Pons (tissue), 1 donor: ENCODE results near the gene HES7.
"Not testable (repeated sequence)": the region's sequence is repeated elsewhere in the genome, so short reads cannot be mapped to it uniquely, and the experiment has no call there.

Source experiments
- DNase-seq: peaks from one replicate; pipeline ENCODE4 v3.0.0-alpha.2; 2016; ENCODE audit warnings: low spot score

HES7 gene

DNA sequence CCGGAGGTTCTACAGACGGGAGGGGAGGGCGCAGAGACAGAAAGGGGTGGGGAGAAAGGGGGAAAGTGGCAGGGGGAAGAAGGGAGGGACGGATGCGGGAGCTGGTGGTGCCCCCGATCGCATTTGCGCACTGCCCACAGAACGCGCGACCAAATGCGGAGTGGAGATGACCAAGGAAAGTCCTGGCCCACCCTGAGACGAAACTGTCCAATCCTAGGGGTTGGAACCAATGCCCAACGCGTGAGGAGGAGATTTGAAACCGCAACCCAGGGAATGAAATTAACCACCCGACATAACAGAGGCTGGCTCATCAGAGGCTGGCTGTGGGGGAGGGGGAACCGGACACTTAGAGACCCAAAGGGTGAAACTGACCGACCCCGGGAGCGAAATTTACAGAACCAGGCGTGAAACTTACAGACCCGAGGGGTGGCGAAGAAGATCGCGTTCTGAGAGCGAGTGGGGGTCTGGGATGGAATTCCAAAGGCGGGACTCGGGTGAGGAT, 1.4 kb downstream of the HES7 start:
- DNase-seq = no peak

DNA sequence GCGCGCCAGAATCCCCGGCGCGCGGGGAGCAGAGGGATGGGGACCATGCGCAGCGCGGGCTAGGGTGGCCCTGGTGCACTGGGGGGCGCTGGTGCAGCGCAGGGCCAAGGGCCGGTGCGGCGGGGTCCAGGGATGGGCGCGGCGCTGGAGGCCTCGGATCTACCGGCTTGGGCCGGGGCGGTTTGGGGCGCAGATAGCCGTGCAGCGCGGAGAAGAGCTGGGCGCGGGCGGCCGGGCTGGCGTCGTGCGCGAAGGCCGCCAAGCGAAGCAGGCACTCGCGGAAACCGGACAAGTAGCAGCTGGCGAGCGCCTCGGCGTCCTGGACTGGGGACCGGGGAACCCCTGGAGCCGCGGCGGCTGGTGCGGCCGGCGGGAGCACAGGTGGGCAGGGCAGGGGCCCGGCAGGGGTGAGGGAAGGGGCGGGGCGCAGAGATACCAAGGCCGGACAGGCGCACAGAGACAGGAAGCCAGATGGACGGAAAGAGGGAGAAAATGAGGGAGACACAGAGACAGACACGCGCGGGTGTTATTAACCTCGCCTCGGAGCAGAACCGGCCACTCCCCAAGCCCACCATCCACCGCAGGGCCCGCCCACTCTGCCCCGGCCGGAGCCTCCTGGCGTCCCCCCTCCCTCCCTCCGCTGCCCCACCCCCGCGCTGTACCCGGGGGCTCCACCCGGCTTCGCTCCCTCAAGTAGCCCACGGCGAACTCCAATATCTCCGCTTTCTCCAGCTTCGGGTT, 2.1 kb downstream of the HES7 start:
- peak; percentile 44 for DNase-seq

DNA sequence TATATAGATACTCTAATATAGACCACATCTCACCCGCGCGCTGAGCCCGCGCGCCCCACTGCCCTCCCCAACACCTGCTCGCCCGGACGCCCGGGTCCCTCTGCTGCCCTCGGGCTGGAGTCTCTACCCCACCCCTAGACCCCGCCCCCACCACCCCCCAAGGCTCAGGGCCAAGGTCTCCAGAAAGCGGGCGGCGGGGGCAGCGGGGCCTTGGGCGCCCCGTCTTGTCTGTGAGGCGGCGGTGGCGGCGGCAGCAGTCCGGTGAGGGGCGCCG, 2.6 kb downstream of the HES7 start:
- no peak for DNase-seq

DNA sequence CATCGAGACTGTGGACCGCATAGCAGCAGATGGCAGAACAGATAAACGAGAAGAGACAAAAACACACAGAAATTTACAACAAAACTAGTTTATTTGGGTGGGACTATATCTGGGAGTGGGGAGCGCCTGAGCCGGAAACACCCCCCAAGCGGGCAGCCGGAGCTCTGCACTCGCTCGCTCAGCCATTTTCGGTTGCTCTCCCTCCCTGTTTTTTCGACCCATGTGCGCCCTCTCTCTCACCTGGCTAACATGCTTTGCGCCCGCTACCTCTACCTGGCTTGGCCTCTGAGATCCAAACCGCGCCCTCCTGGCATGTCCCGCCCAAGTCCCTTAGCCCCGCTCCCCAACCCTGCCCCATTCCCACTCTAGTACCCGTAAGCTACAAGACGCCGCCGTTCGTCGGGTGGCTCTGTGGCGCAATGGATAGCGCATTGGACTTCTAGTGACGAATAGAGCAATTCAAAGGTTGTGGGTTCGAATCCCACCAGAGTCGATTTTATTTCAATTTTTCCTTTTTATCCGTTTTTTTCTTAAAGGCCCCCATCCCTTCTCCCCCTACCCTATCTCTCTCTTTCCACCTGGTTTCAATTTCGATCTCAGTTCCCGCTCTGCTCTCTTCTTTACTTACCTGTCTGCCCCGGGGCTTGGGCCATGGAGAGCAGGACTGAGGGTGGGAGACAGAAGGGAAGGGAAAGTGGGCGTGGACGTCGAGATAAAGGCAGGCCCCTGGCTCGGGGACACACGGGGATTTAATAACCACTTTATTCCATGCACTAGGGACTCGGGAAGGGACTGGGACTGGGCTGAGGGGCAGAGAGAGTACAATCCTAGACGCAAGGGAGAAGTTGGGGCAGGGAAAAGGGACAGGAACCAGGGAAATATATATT, 3.1 kb downstream of the HES7 start:
- peak; percentile 72 for DNase-seq

DNA sequence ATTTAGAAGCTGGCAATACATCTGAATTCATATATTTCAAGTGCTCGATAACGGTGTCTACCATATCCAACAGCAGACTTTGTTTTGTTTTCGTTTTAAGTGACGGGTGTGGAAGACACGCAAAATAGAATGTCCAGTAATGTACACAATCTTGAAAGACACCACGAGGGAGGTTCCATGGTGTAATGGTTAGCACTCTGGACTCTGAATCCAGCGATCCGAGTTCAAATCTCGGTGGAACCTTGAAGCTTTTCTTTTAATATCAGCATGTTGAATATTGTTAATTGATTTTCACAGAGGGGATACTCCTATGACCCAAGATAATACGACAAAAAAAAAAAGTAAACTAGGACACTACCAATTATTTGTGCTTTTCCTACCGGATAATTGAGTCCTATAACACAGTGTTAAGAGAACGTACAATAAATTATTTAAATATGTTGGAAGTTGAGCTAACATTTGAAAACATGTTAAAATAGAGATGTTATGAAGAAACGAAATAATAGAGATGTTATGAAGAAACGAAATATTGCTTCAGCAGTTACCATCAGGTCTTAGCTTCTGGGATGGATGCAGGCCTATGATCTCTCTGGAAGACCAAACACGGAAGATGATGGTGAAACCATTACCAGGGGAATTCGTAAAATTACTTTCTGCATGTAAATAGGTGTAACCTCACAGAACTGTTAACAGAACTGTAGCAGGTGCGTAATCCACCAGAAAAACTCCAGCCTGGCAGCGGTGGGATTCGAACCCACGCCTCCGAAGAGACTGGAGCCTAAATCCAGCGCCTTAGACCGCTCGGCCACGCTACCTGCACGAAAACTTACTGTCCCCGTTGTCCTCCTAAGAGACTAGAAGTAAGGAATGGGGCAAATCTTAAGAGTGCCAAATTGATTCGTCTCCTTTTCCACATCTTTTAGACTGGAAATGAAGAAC, 4.1 kb downstream of the HES7 start:
- peak; percentile 97 for DNase-seq

DNA sequence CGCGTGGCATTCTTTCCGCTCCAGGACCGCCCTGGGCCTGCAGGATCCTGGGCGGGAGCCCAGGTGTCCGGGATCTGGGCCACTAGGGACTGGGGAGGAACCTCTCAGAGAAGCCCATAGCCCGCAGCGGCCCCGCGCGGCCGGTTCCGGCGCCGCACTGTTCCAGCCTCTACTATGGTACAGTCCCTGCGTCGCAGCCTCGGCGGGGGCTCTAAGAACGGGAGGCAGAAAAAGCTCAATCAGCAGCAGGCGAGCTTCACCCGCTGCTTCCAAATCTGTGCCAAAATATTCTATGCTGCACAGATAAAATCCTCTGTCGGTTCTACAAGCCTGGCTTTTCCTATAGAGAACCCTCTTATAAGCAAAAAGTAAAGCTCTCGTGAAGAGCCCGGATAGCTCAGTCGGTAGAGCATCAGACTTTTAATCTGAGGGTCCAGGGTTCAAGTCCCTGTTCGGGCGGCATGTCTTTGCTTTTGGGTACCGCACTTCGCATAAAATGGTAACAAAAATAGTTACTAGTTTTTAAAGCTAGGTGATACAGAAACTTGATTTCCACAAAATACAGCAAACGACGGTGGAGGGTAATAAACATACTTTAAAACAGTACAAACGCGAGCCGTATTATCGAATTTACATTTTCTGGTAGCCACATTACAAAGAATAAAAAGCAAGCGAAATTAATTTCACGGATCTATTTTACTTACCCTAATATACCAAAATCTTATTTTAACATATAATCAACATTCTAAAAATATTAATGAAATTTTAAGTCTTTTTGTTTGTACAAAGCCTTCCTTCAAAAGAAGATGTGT, 4.9 kb downstream of the HES7 start:
- DNase-seq = peak; percentile 90

DNA sequence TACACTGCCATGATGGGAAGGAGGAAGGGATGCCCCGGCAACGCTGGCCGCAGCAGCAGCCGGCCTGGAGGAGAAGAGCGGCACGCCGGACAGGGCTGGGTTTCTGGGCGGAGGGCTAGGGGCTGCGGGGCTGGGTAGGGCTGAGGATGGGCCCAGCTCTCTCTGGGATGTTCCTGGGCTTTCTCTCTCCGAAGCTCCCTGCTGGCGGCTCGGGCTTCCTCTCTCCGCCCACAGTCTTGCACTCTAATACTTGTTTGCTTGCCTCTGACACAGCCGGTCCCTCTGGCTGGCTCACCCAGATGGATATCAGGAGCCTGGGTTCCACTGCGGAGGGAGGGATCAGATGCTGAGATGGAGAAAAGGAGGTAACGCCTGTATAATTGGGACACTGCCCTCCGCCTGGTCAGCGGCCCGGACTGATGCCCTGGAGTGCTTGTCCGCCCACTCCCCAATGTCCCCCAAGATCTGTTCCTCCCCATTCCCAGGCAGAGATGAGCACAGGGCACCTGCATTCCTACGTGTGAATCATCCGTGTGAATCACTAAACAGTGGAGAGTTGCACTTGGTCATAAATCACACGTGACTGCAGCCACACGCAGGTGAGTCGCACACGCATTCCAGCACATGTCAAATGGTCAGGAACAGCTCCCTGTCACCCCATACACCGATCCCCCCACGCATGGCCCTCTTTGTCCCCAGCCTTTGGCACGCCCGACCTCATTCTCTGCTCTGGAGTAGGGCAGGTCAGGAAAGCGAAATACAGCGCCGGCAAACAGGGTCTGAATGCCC, 5.7 kb downstream of the HES7 start, which contains the start of gene ALOXE3:
Gene ALOXE3, minus strand, starts transcription at position 535 of the 789 bp plus-strand sequence. Its CDS starts 524 bp downstream, at position 11.
- DNase-seq = no peak

DNA sequence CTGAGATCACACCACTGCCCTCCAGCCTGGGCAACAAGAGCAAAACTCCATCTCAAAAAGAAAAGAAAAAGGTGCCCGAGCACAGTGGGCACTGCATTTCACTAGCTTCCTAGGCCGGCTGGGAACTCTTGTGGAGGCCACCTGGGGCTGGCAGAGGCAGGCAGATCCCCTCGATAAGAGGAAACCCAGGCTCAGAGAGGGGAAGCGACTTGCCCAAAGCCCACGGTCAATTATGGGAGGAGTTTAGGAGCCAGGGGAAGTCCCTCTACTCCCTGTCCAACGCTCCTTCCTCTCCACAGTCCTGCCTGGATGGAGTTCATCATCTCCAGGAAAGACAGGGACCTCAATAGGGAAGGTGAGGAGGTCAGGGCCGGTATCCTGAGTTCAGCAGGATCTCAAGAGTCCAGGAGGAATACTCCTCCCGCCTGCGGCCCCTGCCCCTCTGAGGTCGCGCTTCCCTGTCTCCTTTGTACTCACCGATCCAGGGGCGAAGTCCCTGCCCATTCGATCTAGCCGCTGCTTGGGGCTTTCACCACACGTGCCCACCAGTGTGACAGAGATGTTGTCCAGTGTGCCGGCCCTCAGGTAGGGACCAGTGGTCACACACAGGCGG, 6.4 kb downstream of the HES7 start:
- no peak for DNase-seq

DNA sequence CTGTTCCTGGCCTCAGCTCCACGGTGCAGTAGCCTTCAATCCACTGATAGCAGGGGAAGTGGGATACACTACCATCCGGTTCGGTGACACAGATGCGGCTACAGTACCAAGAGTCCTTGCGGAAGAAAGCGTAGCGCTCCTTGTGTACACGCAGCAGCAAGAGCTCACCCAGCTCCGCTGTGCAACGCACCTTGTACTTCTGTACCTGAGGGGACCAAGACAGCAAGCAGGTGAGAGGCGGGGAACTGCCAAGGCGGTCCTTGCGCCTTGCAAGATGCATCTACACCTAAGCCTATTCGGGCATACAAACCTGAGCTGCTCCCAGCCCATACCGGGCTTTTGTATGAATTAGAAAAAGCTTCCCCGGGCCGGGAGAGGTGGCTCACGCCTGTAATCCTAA, 7.1 kb downstream of the HES7 start:
- no peak for DNase-seq

DNA sequence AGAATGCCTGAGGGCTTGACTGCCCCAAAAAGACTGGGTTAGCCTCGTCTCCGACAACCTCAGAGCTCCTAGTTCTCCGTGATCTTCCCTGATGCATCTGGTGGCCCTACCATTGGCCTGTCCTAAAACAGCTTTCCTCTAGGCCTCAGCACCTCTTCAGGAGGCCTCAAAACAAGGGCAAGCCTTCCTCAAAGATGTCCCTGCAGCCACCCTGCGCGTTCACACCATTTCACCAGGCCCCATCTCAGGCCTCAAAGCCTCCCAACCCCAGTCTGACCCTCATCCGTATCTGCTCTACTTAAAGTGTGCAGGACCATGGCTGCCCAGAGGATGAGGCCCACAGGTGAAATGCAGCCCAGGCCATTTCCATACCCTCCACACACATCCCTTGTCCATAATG, 13.0 kb downstream of the HES7 start:
- DNase-seq = no peak

DNA sequence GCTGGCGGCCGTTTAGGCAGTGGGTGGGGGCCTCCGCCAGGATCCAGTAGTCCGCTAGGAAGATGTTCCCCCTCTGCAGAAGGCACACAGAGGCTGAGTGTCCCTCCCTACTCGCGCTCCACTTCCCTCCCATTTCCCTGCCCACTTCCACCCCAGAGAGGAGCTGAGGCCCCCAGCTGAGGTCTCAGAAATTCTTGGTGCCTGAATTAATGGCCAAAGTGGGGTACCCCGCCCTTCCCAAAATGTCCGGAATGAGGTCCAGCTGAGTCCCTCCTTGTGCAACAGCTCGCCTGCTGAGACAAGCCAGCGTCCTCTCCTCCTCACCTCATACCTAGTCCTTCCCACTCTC, 13.5 kb downstream of the HES7 start:
- no peak for DNase-seq

DNA sequence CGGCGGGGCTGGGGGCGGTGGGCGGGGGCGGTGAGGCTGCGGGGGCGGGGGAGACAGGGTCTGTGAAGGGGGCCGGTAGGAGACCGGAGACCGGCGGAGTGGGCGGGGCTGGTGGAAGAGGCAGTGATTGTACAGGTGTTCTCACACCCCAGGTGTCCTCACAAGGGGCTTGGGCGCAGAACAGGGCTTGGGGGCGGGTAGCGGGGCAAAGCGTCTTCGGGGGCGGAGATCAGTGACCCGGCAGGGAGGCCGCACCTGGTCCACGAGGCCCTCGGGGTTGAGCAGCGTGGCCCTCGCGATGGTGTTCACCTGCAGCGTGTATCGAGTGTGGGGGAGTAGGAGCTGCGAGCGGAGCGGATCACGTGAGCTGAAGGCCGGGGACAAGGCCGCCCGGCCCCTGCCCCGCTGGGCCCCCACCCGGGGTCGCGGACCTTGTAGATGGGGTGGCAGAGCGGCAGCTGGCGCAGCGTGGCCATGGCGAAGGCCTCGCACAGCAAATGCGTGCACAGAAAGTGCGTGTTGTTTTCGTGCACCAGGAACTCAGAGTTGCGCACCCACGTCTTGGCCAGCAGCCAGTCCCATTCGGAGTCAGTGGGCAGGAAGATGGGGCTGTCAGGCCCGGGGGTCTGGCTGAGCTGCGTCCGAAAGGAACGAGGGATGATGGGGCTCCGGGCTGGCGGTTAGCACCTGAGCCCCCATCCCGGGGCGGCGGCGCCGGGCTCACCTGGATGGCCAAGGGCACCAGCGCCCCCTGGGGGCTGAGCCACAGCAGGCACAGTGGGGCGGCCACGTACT, 14.0 kb downstream of the HES7 start:
- DNase-seq = no peak

DNA sequence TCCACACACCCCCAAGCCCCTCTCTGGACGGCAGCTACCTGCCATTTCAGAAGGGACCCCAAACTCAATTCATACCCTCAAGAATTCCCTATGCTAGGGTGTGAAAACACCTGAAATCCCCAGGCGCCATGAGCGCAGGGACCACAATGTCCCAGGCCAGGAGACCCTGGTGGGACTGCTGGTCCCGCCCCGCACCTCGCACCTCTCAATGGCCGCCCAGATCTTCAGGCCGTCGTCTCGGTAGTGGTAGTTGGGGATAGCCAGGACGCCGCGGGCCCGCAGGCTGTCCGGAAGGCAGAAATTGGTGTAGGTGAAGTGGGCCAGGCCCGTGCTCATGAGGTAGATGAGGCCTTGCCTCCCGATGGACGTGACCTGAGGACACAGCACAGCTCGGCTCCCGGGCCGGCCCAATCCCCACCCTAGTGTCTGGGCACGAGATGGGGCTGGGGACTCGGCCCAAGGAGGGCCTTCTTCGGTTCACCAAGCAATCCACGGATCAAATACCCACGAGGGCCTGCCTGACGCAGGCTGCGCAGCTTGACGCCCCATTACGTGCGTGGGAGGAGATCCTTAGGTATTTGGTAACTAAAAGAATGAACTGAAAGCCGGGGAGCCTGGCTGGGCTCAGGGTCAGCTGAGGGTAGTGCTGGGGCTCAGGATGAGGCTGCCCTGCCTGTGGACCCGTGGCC, 14.8 kb downstream of the HES7 start:
- no peak for DNase-seq

DNA sequence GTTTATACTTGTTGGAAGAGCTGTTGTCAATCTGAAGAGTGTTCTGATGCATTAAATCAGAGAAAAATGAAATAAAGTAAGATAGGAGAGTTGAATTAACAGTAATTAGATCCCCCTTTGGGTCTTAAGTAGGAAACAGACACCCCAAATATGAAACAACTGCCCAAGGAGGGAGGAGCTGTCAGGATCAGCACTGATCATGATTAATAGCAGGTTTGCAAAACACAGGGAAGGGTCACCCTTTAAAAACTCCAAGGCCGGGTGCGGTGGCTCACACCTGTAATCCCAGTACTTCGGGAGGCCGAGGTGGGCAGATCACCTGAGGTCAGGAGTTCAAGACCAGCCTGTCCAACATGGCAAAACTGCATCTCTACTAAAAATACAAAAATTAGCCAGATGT, 16.9 kb downstream of the HES7 start:
- DNase-seq = not testable (repeated sequence)

DNA sequence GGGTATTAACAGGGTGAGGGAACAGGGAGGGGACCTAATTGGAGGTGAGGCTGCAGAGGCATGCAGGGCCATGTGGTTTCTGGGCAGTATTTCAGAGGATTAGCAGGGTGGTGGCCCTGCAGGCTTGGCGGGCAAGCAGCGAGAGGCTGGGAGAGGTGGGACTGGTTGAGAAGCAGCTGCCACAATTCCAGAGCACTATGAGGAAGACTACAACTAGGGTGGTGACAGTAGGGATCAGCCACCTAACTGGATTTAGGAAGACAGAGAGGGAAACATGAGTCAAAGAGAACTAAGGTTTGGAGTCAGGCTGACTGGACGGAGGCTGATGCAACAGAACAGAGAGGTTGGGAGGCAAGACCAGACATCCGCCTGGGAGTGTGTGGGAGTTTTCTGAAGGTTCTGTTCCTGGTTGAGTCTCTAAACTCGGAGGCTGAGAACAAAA, 17.9 kb downstream of the HES7 start:
- no peak for DNase-seq

DNA sequence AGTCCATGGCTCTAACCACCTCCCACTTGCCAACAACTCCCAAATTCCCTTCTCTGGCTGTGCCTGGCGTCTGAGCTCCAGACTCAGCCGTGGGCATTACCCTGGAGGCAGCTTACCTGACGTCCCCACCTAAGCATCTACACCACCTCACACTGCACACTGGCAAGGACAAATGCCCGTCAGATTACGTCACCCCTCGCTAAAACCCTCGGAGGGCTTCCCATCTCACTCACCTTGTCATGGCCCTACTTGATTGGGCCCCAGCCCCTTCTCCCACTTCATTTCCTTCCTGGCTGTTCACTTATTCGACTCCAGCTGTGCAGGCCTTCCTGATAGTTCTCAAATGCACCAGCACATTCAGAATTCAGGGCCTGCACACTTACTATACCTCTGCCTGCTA, 19.0 kb downstream of the HES7 start:
- DNase-seq = no peak

DNA sequence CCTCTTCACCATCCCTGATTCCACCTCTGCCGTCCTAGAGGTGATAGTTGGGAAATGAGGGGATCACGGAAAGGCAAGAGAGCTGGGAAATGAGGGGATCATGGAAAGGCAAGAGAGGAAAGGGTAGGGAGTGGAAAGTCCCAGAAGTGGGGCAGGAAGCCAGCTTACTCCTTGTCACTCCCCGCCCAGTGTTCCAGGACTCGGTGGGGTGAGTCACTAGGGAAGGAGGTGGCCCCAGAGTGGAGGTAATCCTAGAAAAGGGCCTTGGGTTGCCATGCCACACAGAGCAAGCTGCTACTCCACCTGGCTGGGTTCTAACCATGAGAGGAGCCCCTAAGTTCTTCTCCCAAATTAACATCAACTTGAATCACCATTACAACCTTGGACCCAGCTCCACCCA, 20.4 kb downstream of the HES7 start:
- DNase-seq = no peak

DNA sequence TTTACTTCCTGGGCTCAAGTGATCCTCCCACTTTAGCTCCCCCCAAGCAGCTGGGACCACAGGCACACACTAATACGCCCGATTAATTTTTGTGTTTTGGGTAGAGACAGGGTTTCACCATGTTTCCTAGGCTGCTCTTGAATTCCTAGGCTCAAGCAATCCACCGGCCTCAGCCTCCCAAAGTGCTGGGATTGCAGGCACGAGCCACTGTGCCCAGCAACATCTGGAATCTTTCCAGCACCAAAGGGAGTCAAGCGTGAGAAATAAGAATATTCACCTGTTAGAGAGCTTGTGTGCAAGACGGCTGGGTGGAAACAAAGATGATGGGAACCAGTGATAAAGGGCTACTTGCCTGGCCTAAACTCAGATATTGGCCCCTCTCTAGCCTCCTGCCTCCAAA, 22.2 kb downstream of the HES7 start:
- DNase-seq = no peak

DNA sequence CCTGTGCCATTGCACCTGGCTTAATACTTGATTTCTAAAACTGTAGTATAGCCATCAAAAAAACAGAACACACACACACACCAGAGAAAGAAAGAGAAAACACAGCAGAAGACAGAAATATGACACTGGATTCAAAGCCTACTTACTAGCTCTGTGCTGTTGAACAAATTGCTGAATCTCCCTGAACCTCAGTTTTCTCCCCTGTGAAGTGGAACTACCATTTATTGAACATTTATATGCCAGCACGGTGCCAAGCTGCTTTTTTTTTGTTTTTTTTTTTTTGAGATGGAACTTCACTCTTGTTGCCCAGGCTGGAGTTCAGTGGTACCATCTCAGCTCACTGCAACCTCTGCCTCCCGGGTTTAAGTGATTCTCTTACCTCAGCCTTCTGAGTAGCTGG, 23.1 kb downstream of the HES7 start:
- no peak for DNase-seq
